Neural cell (in vitro differentiated cells): ENCODE measurements around the gene LHFPL6. TPM values are rescaled to one million over a fixed set of nuclear protein-coding genes. Genes with fewer than 3 reads are reported as not detected.

Experiments used
- H2AFZ ChIP-seq: fragments of 200-600, 300-800 bp; sonication (generic), shearing (Covaris generic); 2 replicates; pipeline ENCODE4 v1.6.0; 2014; ENCODE audit warnings: low read depth, mild to moderate bottlenecking, antibody characterized with exemption, low read length, moderate library complexity
- H3F3A ChIP-seq: fragments of 200-600 bp; shearing (Covaris generic); 2 replicates; pipeline ENCODE4 v1.6.1; 2016; ENCODE audit warnings: mild to moderate bottlenecking, moderate library complexity, mixed read lengths, antibody characterized with exemption, low read length; ENCODE audit not compliant: insufficient read depth, poor library complexity, severe bottlenecking
- H3K27ac ChIP-seq: fragments of 200-600, 300-800 bp; sonication (generic), shearing (Covaris generic); 2 replicates; pipeline ENCODE4 v1.5.1; 2014; ENCODE audit warnings: mild to moderate bottlenecking, low read length, moderate library complexity
- H3K27me3 ChIP-seq: fragments of 300-800, 200-600 bp; sonication (generic), shearing (Covaris generic); 2 replicates; pipeline ENCODE4 v1.6.0; 2014; ENCODE audit warnings: mild to moderate bottlenecking, low read depth, low read length, moderate library complexity; ENCODE audit not compliant: insufficient read depth
- H3K36me3 ChIP-seq: fragments of 300-800, 200-600 bp; sonication (generic), shearing (Covaris generic); 2 replicates; pipeline ENCODE4 v1.5.1; 2014; ENCODE audit warnings: mild to moderate bottlenecking, antibody characterized with exemption, low read length, moderate library complexity; ENCODE audit not compliant: insufficient read depth
- H3K4me2 ChIP-seq: fragments of 300-800, 200-600 bp; sonication (generic), shearing (Covaris generic); 2 replicates; pipeline ENCODE4 v1.6.0; 2014; ENCODE audit warnings: mild to moderate bottlenecking, low read length
- H3K4me3 ChIP-seq: fragments of 300-800, 200-600 bp; sonication (generic), shearing (Covaris generic); 2 replicates; pipeline ENCODE4 v1.5.1; 2014; ENCODE audit warnings: mild to moderate bottlenecking, low read length, moderate library complexity
- H3K79me2 ChIP-seq: fragments of 200-600 bp; shearing (Covaris generic); replicated peaks from 2 replicates; pipeline ENCODE4 v1.6.0; 2014; ENCODE audit warnings: mild to moderate bottlenecking, low read length, moderate library complexity; ENCODE audit not compliant: insufficient read depth
- H3K9ac ChIP-seq: fragments of 300-800, 200-600 bp; sonication (generic), shearing (Covaris generic); 2 replicates; pipeline ENCODE4 v1.6.1; 2016; ENCODE audit warnings: mild to moderate bottlenecking, low read length, mixed read lengths
- H3K9me2 ChIP-seq: fragments of 200-600 bp; shearing (Covaris generic); 2 replicates; pipeline ENCODE4 v1.6.1; 2016; ENCODE audit warnings: mild to moderate bottlenecking, low read length, mixed read lengths; ENCODE audit not compliant: insufficient read depth
- H3K9me3 ChIP-seq: fragments of 200-600, 300-800 bp; sonication (generic), shearing (Covaris generic); 2 replicates; pipeline ENCODE4 v1.6.1; 2016; ENCODE audit warnings: mild to moderate bottlenecking, mixed run types, low read length, moderate library complexity, mixed read lengths
- H4K20me1 ChIP-seq: fragments of 200-600 bp; shearing (Covaris generic); 2 replicates; pipeline ENCODE4 v1.6.1; 2016; ENCODE audit warnings: mild to moderate bottlenecking, mixed run types; ENCODE audit not compliant: insufficient read depth
- EP300 ChIP-seq: fragments of 450-650 bp; conservative IDR thresholded peaks from 2 replicates; pipeline ENCODE4 v1.6.1; 2014; ENCODE audit warnings: antibody characterized with exemption, mild to moderate bottlenecking, moderate library complexity; ENCODE audit not compliant: poor library complexity, severe bottlenecking
- EZH2 ChIP-seq: fragments of 200-600, 300-800 bp; shearing (Covaris generic), sonication (generic); IDR thresholded peaks from 2 replicates; pipeline ENCODE4 v1.6.1; 2014; ENCODE audit warnings: antibody characterized with exemption, low read length, borderline replicate concordance, mild to moderate bottlenecking; ENCODE audit not compliant: insufficient read depth, poor library complexity, severe bottlenecking
- MXI1 ChIP-seq: fragments of 450-650 bp; conservative IDR thresholded peaks from 2 replicates; pipeline ENCODE4 v1.6.1; 2014; ENCODE audit warnings: antibody characterized with exemption, mild to moderate bottlenecking; ENCODE audit not compliant: poor library complexity, severe bottlenecking
- POLR2AphosphoS5 ChIP-seq: IDR thresholded peaks from 2 replicates; pipeline ENCODE4 v1.6.1; 2012
- RAD21 ChIP-seq: fragments of 450-650 bp; conservative IDR thresholded peaks from 2 replicates; pipeline ENCODE4 v1.6.1; 2014; ENCODE audit warnings: antibody characterized with exemption, mild to moderate bottlenecking, moderate library complexity
- SMC3 ChIP-seq: fragments of 450-650 bp; conservative IDR thresholded peaks from 2 replicates; pipeline ENCODE4 v1.6.1; 2014; ENCODE audit warnings: antibody characterized with exemption, mild to moderate bottlenecking, moderate library complexity; ENCODE audit not compliant: poor library complexity
- TAF1 ChIP-seq: IDR thresholded peaks from 2 replicates; pipeline ENCODE4 v1.6.1; 2012; ENCODE audit warnings: low read depth
- polyA plus RNA-seq: library from polyadenylated mRNA; depleted of rRNA; stranded (reverse); fragments of >200 nt; gene quantifications from 2 replicates; pipeline ENCODE4 v1.2.3, GENCODE V29; 2014
- TF ChIP-seq, protein P1 (sequence below): fragments of 450-650 bp; IDR thresholded peaks from 2 replicates; pipeline ENCODE4 v1.5.1; 2014; ENCODE audit warnings: antibody characterized with exemption, mild to moderate bottlenecking, moderate library complexity; ENCODE audit not compliant: poor library complexity, severe bottlenecking
- TF ChIP-seq, protein P2 (sequence below): IDR thresholded peaks from 2 replicates; pipeline ENCODE4 v1.6.1; 2012; ENCODE audit warnings: borderline replicate concordance

The LHFPL6 gene
- polyA plus RNA-seq, 1 donor from 2014 or later: 36.3 TPM

DNA sequence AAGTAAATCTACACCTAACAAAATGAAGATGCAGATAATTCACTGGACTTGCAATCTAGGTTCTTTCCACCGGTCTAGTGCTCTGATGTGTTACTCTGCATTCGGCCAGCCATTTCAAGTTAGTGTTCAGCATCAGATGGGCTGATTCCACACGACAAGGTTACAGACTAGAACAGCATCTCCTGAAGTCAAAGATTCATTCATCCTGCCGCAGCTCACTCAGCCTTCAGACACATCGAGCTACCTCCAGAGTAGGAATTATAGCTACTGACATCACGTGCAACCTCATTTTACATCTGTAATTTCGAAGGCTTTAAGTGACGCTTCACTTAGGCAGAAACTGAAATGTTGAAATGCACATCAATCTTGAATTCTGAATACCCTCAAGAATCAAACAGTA is 76.5 kb downstream of the LHFPL6 start:
- H3K27ac ChIP-seq: peak overlapping the region; percentile 83
- H4K20me1 ChIP-seq: no peaks in the 10 kb centered on the region
- peak overlapping the region; percentile 42 for H3K9ac ChIP-seq
- H3K79me2 ChIP-seq: peaks cover 10% of the 10 kb centered on the region
- no peaks in the 10 kb centered on the region for H3K9me3 ChIP-seq
- no peaks in the 10 kb centered on the region for H3K36me3 ChIP-seq
- H3F3A ChIP-seq: peaks cover 6% of the 10 kb centered on the region
- H3K27me3 ChIP-seq: no peaks in the 10 kb centered on the region
- TF ChIP-seq EP300: peak; percentile 71
- TF ChIP-seq TAF1: no peak
- TF ChIP-seq MXI1: no peak
- no peak for TF ChIP-seq SMC3
- TF ChIP-seq POLR2AphosphoS5: peak; percentile 51
- TF ChIP-seq, protein P1, sequence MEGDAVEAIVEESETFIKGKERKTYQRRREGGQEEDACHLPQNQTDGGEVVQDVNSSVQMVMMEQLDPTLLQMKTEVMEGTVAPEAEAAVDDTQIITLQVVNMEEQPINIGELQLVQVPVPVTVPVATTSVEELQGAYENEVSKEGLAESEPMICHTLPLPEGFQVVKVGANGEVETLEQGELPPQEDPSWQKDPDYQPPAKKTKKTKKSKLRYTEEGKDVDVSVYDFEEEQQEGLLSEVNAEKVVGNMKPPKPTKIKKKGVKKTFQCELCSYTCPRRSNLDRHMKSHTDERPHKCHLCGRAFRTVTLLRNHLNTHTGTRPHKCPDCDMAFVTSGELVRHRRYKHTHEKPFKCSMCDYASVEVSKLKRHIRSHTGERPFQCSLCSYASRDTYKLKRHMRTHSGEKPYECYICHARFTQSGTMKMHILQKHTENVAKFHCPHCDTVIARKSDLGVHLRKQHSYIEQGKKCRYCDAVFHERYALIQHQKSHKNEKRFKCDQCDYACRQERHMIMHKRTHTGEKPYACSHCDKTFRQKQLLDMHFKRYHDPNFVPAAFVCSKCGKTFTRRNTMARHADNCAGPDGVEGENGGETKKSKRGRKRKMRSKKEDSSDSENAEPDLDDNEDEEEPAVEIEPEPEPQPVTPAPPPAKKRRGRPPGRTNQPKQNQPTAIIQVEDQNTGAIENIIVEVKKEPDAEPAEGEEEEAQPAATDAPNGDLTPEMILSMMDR: no peak
- peak overlapping the region; percentile 53 for H3K4me2 ChIP-seq
- peak overlapping the region; percentile 49 for H3K4me3 ChIP-seq
- H3K9me2 ChIP-seq: no peaks in the 10 kb centered on the region
- H2AFZ ChIP-seq: no peak overlapping the region

DNA sequence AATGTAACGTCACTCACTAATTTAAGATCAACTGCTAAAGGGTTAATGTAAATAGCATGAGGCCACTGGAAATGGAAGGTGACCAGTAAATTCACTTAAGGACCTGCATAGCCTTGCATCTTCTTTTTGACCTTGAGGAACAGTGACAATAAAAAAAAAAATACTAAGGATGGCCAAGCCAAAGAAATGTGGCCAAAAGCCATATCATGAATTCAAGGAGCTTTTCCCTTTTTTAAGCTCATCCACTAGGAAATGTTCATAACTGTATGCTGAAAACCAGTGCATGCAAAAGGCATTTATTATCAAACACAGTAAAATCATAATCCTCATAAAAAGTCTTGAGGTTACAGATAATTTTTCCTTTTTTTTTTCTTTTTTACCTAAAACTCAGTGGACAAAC is 77.5 kb downstream of the LHFPL6 start:
- peak overlapping the region; percentile 83 for H3K27ac ChIP-seq
- TF ChIP-seq, protein P1: no peak
- TF ChIP-seq TAF1 (no peak), RAD21 (no peak), EZH2 (no peak), MXI1 (no peak), EP300 (no peak), POLR2AphosphoS5 (no peak), SMC3 (no peak)
- TF ChIP-seq, protein P2, sequence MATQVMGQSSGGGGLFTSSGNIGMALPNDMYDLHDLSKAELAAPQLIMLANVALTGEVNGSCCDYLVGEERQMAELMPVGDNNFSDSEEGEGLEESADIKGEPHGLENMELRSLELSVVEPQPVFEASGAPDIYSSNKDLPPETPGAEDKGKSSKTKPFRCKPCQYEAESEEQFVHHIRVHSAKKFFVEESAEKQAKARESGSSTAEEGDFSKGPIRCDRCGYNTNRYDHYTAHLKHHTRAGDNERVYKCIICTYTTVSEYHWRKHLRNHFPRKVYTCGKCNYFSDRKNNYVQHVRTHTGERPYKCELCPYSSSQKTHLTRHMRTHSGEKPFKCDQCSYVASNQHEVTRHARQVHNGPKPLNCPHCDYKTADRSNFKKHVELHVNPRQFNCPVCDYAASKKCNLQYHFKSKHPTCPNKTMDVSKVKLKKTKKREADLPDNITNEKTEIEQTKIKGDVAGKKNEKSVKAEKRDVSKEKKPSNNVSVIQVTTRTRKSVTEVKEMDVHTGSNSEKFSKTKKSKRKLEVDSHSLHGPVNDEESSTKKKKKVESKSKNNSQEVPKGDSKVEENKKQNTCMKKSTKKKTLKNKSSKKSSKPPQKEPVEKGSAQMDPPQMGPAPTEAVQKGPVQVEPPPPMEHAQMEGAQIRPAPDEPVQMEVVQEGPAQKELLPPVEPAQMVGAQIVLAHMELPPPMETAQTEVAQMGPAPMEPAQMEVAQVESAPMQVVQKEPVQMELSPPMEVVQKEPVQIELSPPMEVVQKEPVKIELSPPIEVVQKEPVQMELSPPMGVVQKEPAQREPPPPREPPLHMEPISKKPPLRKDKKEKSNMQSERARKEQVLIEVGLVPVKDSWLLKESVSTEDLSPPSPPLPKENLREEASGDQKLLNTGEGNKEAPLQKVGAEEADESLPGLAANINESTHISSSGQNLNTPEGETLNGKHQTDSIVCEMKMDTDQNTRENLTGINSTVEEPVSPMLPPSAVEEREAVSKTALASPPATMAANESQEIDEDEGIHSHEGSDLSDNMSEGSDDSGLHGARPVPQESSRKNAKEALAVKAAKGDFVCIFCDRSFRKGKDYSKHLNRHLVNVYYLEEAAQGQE: no peak
- no peaks in the 10 kb centered on the region for H3K9me3 ChIP-seq
- no peak overlapping the region for H2AFZ ChIP-seq
- H3K79me2 ChIP-seq: peaks cover 10% of the 10 kb centered on the region
- peak overlapping the region; percentile 53 for H3K4me2 ChIP-seq
- H4K20me1 ChIP-seq: no peaks in the 10 kb centered on the region
- no peaks in the 10 kb centered on the region for H3K9me2 ChIP-seq
- no peaks in the 10 kb centered on the region for H3K36me3 ChIP-seq
- no peaks in the 10 kb centered on the region for H3K27me3 ChIP-seq
- H3K9ac ChIP-seq: peak overlapping the region; percentile 42
- H3K4me3 ChIP-seq: peak overlapping the region; percentile 49
- peaks cover 6% of the 10 kb centered on the region for H3F3A ChIP-seq
